PC-9 (cell line): Measurements from ENCODE around the gene PDCD4. TPM values are rescaled to one million over a fixed set of nuclear protein-coding genes. Genes with fewer than 3 reads are reported as not detected.

Experiments
- BruUV-seq: library from RNA; stranded (reverse); fragments of 400-500 nt; replicated peaks from 2 replicates; lab custom pipeline; 2021; lab: Mats Ljungman, UMichigan
- CTCF ChIA-PET: fragments of 300-600 bp; sonication (Branson Sonifier 250); formaldehyde crosslinking; loops from one replicate; lab custom pipeline; 2022; ENCODE audit warnings: antibody characterized with exemption; lab: Charles Lee
- POLR2A ChIA-PET: fragments of 300-600 bp; sonication (Branson Sonifier 250); formaldehyde crosslinking; loops from one replicate; lab custom pipeline; 2022; ENCODE audit warnings: antibody characterized with exemption; ENCODE audit not compliant: unreplicated experiment; lab: Charles Lee
- DNase-seq, 2 experiments: peaks; one replicate each; pipeline versions ENCODE4 v3.0.0 to v3.0.0-alpha.2; 2015 to 2022; ENCODE audit warnings: mixed read lengths in 1 of 2
- H2AFZ ChIP-seq: fragments of 200-600 bp; sonication (generic); 2 replicates; pipeline ENCODE4 v1.8.1; 2017; ENCODE audit warnings: antibody characterized with exemption
- H3F3A ChIP-seq: fragments of 200-600 bp; sonication (generic); 2 replicates; pipeline ENCODE4 v1.8.1; 2017; ENCODE audit warnings: antibody characterized with exemption, mild to moderate bottlenecking, low read depth; ENCODE audit not compliant: insufficient read depth
- H3K27ac ChIP-seq: fragments of 200-600 bp; sonication (generic); 2 replicates; pipeline ENCODE4 v1.6.1; 2016; ENCODE audit warnings: mixed run types
- H3K27me3 ChIP-seq: fragments of 200-600 bp; sonication (generic); 2 replicates; pipeline ENCODE4 v1.6.1; 2016; ENCODE audit warnings: low read depth, mixed run types; ENCODE audit not compliant: insufficient read depth
- H3K36me3 ChIP-seq: fragments of 200-600 bp; sonication (generic); 2 replicates; pipeline ENCODE4 v1.6.1; 2016; ENCODE audit warnings: low read depth, mixed run types
- H3K4me1 ChIP-seq: fragments of 200-600 bp; sonication (generic); replicated peaks from 2 replicates; pipeline ENCODE4 v1.6.1; 2016; ENCODE audit warnings: mixed run types; ENCODE audit not compliant: insufficient read depth
- H3K4me2 ChIP-seq: fragments of 200-600 bp; sonication (generic); 2 replicates; pipeline ENCODE4 v1.6.1; 2017; ENCODE audit warnings: mixed run types
- H3K4me3 ChIP-seq: fragments of 200-600 bp; sonication (generic); 2 replicates; pipeline ENCODE4 v1.6.1; 2016; ENCODE audit warnings: mixed run types
- H3K79me2 ChIP-seq: fragments of 200-600 bp; sonication (generic); 2 replicates; pipeline ENCODE4 v1.6.1; 2017; ENCODE audit warnings: low read depth, mixed run types
- H3K9me2 ChIP-seq: fragments of 200-600 bp; sonication (generic); 2 replicates; pipeline ENCODE4 v1.8.1; 2017; ENCODE audit warnings: mild to moderate bottlenecking; ENCODE audit not compliant: insufficient read depth
- H3K9me3 ChIP-seq: fragments of 200-600 bp; sonication (generic); 2 replicates; pipeline ENCODE4 v1.8.1; 2016; ENCODE audit warnings: low read depth; ENCODE audit not compliant: insufficient read depth
- H4K20me1 ChIP-seq: fragments of 200-600 bp; sonication (generic); 2 replicates; pipeline ENCODE4 v1.8.1; 2017; ENCODE audit not compliant: insufficient read depth
- EZH2 ChIP-seq: fragments of 200-600 bp; sonication (generic); IDR thresholded peaks from 2 replicates; pipeline ENCODE4 v1.8.0; 2017; ENCODE audit warnings: antibody characterized with exemption, low read depth
- intact Hi-C: fragments of 100-400 bp; cut with micrococcal nuclease; formaldehyde crosslinking; loops from one replicate; pipeline ENCODE4 v1.10.0; 2022; ENCODE audit not compliant: unreplicated experiment
- total RNA-seq: library from RNA; stranded (reverse); gene quantifications from 2 replicates; pipeline ENCODE4 v1.2.3, GENCODE V29; 2021
- TF ChIP-seq, protein P1 (sequence below): fragments of 200-600 bp; sonication (generic); conservative IDR thresholded peaks from 2 replicates; pipeline ENCODE4 v1.6.1; 2017; ENCODE audit warnings: mixed run types, antibody characterized with exemption, mild to moderate bottlenecking, moderate library complexity

Gene PDCD4
- total RNA-seq, 1 experiment from 2014 or later, result 92.4 TPM

DNA sequence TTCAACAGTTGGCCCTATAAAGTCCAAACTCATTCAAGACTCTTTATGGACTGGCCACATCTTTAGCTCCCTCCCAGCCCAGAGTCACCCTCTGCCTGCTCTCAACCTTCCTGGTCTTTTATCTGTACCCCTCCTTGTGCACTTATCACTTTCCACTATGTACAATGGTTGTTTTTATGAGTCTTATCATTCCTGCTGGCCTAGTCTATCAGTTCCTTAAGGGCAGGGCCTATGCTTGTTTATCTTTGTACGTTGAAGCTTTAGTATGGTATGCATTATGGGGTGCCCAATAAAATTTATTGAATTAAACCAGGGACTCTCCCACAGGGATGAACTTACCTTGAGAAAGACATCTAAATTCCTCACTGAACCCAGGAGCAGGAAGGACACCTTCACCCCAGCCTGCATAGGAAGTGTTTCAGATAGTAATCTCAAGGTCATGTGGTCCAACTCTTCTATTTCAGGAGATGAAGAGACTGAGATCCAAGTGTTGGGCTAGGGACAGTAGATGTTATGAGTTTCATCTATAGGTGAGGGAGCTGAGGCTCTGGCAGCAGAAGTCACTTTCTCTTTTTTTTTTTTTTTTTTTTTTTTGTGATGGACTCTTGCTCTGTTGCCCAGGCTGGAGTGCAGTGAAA lies 13.3 kb upstream of the PDCD4 start:
- CTCF ChIA-PET, result no interaction called here
- no TSS peak for BruUV-seq
- no peak overlapping the region for H3K27ac ChIP-seq
- H3K4me3 ChIP-seq, result no peak overlapping the region
- no peaks in the 10 kb centered on the region for H3K36me3 ChIP-seq
- no peaks in the 10 kb centered on the region for H3K4me1 ChIP-seq
- no peaks in the 10 kb centered on the region for H4K20me1 ChIP-seq
- no peak overlapping the region for H3K4me2 ChIP-seq
- H2AFZ ChIP-seq, result no peak overlapping the region
- POLR2A ChIA-PET, result interaction anchor here (0.8 kb wide), 1 partner anchor 39 kb away, joined by 6 read pairs; no protein-coding TSS in a partner anchor
- H3K9me3 ChIP-seq, result no peaks in the 10 kb centered on the region
- no peaks in the 10 kb centered on the region for H3K79me2 ChIP-seq
- peak in 1 of 2 experiments; percentile 50 for DNase-seq
- TF ChIP-seq, protein P1, sequence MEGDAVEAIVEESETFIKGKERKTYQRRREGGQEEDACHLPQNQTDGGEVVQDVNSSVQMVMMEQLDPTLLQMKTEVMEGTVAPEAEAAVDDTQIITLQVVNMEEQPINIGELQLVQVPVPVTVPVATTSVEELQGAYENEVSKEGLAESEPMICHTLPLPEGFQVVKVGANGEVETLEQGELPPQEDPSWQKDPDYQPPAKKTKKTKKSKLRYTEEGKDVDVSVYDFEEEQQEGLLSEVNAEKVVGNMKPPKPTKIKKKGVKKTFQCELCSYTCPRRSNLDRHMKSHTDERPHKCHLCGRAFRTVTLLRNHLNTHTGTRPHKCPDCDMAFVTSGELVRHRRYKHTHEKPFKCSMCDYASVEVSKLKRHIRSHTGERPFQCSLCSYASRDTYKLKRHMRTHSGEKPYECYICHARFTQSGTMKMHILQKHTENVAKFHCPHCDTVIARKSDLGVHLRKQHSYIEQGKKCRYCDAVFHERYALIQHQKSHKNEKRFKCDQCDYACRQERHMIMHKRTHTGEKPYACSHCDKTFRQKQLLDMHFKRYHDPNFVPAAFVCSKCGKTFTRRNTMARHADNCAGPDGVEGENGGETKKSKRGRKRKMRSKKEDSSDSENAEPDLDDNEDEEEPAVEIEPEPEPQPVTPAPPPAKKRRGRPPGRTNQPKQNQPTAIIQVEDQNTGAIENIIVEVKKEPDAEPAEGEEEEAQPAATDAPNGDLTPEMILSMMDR, result no peak
- no peak for TF ChIP-seq EZH2
- intact Hi-C loops, result no loop called here
- no peaks in the 10 kb centered on the region for H3K27me3 ChIP-seq
- no peaks in the 10 kb centered on the region for H3K9me2 ChIP-seq
- H3F3A ChIP-seq, result no peaks in the 10 kb centered on the region

DNA sequence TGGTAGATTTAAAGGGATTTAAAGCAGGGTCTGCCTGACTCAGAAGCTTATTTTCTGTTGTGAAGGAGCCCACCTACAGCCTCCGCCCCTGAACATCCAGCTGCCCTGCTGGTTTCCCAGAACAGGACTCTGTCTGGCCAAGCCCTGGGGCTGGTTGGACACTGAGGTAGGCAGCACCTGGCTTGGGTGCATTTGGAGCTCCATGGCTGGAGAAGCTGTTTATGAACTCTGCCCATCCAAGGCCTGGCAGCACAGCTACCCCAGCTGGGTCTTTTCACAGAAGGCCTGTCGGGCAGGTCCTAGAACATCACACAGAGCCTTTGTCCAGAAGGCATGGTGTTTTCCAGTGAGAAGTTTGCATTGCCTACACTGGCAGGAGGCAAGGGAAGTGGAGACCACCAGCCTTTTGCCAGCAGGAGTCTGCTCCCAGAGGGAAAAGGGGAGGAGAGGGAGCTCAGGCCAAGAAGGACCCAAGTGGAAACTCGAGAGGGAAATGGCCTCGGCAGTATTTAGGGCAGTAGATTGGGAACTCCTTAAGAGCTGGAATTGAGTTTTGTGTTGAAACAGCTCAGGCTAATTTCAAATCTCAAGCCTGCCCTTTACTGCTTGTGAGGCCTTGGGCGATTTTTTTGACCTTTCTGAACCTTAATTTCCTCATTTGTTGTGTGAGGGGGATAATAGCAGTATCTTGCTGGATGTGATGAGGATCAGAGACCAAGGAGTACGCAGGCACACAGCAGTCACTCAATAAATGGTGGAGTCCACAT lies 12.3 kb upstream of the PDCD4 start:
- H4K20me1 ChIP-seq, result no peaks in the 10 kb centered on the region
- H3K9me3 ChIP-seq, result no peaks in the 10 kb centered on the region
- ChIA-PET CTCF (no interaction called here), POLR2A (interaction anchor here (0.5 to 0.8 kb wide), 2 partner anchors 40 to 179 kb away, joined by 3 to 6 read pairs; no protein-coding TSS in a partner anchor)
- no peaks in the 10 kb centered on the region for H3K9me2 ChIP-seq
- H3K4me1 ChIP-seq, result 0 out of 2 replicates have a peak, but pooled peaks cover 2% of the 10 kb centered on the region
- H3K27me3 ChIP-seq, result no peaks in the 10 kb centered on the region
- BruUV-seq, result no TSS peak
- no peak overlapping the region for H2AFZ ChIP-seq
- DNase-seq, result no peak
- no peak overlapping the region for H3K4me2 ChIP-seq
- H3K27ac ChIP-seq, result no peak overlapping the region
- no peaks in the 10 kb centered on the region for H3F3A ChIP-seq
- H3K79me2 ChIP-seq, result no peaks in the 10 kb centered on the region
- TF ChIP-seq, protein P1, result no peak
- TF ChIP-seq EZH2, result no peak
- no peaks in the 10 kb centered on the region for H3K36me3 ChIP-seq
- intact Hi-C loops, result no loop called here
- H3K4me3 ChIP-seq, result no peak overlapping the region

DNA sequence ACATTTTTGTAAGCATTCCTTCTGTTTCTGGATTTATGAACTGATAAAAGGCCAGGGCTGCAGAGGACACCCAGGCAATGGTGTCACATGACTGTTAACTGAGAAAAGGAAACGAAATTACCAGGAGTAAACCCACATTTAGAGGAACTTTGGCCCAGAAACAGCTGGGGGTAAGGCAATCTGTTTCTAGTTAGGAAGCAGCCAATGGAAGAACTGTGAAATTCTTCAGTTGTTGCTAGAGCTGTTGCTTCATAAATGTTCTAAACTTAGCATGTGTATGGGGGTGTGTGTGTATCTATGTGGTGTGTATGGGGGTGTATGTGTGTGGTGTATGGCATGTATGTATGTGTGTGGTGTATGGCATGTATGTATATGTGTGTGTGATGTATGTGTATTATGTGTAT lies 11.8 kb upstream of the PDCD4 start:
- ChIA-PET CTCF (no interaction called here), POLR2A (no interaction called here)
- Histone ChIP-seq H3K27ac (no peak overlapping the region), H3K36me3 (no peaks in the 10 kb centered on the region), H3K4me1 (peaks cover 8% of the 10 kb centered on the region), H4K20me1 (no peaks in the 10 kb centered on the region), H3K9me3 (no peaks in the 10 kb centered on the region), H2AFZ (no peak overlapping the region), H3K79me2 (no peaks in the 10 kb centered on the region), H3F3A (no peaks in the 10 kb centered on the region), H3K27me3 (no peaks in the 10 kb centered on the region), H3K4me2 (no peak overlapping the region), H3K4me3 (no peak overlapping the region), H3K9me2 (no peaks in the 10 kb centered on the region)
- no peak for DNase-seq
- TF ChIP-seq EZH2, result no peak
- TF ChIP-seq, protein P1, result no peak
- no TSS peak for BruUV-seq
- intact Hi-C loops, result no loop called here
